Right ventricle myocardium inferior (tissue), 1 donor: ENCODE measurements around the gene HAUS8. TPM values are rescaled to one million over a fixed set of nuclear protein-coding genes. Genes with fewer than 3 reads are reported as not detected.

Source experiments
- ATAC-seq: fragments of 200-7000 bp; cut with Tn5 transposase; one replicate; pipeline ENCODE4 v1.9.1; 2020; ENCODE audit warnings: mild to moderate bottlenecking, moderate library complexity
- DNase-seq: peaks from one replicate; pipeline ENCODE4 v3.0.0; 2021; ENCODE audit errors: missing footprints
- intact Hi-C: fragments of 100-400 bp; cut with DNase I; formaldehyde crosslinking; loops from one replicate; pipeline ENCODE4 v1.11.0; 2022
- total RNA-seq: library from RNA; stranded (reverse); fragmentation: NEBNext Ultra II Directional; extraction: Animal tissue kit (Norgen Biotek cat#: 25700); gene quantifications from one replicate; pipeline ENCODE4 v1.2.1, GENCODE V29; 2021
- donor health status: DM: no; HTN: yes; CAD: no; lungs with severe emphysema.

Gene HAUS8
- total RNA-seq, 1 donor from 2014 or later = 5.4 TPM

DNA sequence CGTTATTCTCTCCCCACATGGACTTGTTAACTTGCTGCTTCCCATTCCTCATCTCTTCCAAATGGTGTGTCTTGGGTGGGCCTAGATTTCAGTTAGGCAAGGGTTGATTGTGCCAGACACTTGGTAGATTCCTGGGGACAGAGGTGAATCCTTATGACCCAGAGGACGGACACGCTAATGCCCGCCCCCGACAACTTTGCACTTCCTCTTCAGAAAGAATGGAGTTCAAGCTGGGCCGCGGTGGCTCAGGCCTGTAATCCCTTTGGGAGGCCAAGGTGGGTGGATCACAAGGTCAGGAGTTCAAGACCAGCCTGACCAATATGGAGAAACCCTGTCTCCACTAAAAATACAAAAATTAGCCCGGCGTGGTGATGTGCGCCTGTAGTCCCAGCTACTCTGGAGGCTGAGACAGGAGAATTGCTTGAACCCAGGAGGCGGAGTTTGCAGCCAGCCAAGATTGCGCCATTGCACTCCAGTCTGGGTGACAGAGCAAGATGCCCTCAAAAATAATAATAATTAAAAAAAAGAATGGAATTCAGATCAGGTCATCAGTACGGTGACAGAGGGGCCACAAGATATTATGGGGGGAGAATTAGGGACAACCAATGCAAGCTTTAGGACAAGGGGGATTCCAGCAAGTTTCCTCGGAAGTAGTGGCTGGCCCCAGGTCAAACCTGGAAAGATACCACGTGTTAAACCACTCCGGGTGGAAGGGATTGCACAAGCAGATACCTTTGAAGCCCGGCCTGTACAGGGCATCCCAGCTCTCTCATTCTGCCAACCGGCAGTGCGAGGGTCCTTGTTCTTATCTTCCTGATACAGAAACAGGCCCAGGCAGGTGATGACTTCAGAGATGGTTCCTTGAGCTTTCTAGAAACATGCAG lies 3.0 kb upstream of the HAUS8 start:
- ATAC-seq = no peak
- intact Hi-C loops = loop anchor here (5.0 kb wide), 1 partner anchor 149 kb away; the partner anchor contains the start of gene OCEL1
- DNase-seq = no peak

DNA sequence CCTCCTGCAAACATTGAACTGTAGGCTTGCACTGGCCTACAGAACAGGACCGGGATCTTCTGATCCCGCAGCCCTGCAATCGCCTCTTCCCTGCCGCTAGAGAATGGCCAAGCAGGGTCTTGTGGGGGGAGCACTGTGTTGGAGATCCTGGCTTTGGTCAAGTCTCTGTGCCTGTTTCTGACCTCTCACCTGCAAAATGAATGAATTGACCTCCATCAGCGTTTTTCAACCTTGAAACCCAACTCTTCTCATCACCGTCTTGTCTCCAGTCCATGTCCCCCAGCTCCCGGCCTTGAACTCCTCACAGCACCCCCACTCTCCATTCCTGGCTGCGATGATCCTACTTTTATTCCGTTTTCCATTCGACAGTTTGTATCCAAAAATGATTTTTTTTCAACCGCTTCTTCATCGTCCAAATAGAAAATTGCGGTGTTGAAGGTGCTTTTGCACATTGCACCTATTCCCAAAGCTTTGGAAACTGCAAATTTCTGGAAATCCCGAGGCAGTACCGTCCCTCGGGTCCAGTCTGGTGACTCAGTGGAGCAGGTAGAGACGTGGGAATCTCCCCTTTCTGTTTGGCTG lies 2.3 kb upstream of the HAUS8 start:
- DNase-seq (no peak), ATAC-seq (no peak)
- intact Hi-C loops = loop anchor here (1.0 to 5.0 kb wide), 2 partner anchors 150 to 165 kb away; partner anchors contain the start of gene OCEL1

DNA sequence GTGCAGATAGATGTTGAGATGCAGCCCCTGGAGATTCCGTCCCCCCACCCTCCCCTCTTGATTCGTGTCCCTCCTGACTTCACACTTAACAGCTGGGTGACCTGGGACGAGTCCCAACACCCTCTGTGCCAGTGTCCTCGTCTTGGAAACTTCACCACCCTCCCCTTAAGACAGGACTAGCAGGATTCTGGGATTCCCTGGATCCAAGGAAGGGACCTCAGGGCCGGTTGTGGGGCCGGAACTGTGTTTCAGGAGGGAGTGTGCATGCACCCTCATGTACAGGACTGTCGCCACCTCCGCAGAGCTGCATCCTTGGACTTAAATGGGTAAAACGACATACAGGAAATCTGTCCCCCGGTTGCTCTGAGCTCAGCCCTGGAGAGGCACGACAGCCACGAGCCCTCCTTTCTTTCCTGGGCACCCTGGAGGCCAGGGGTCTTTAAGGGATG lies 1.3 kb upstream of the HAUS8 start:
- intact Hi-C loops = loop anchor here (5.0 kb wide), 1 partner anchor 151 kb away; the partner anchor contains the start of gene OCEL1
- DNase-seq (no peak), ATAC-seq (no peak)

GRCh38 chr19:17075864-17076542 lies 751 bp upstream of the HAUS8 start:
- intact Hi-C loops = loop anchor here (5.0 kb wide), 1 partner anchor 151 kb away; the partner anchor contains the start of gene OCEL1
- DNase-seq = no peak
- no peak for ATAC-seq

DNA sequence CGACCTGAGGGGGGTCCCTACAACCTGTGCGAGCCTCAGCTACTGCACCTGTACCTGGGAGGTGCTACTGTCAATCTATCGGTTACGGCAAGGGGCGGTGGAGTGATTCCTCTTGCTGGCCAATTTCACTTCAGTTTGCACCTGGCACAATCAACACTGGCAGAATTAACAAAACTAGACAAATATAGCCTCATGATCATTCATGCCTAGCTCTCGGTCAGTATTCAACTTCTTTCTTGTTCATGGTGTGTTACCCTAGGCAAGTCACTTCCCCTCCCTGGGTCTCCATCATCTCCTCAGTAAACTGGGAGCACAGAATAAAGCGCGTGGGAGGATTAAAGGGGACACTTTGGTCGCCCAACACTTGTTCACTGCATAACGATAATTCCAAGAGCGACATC lies 618 bp downstream of the HAUS8 start:
- no peak for DNase-seq
- intact Hi-C loops = loop anchor here (5.0 kb wide), 1 partner anchor 153 kb away; the partner anchor contains the start of gene OCEL1
- no peak for ATAC-seq

GRCh38 chr19:17073869-17074633 lies 1.2 kb downstream of the HAUS8 start:
- ATAC-seq (no peak), DNase-seq (no peak)
- intact Hi-C loops = no loop called here

- ATAC-seq = no peak
- no peak for DNase-seq
- intact Hi-C loops = no loop called here
Measured at GRCh38 chr19:17070912-17071311, 4.3 kb downstream of the HAUS8 start.

- ATAC-seq (no peak), DNase-seq (no peak)
- intact Hi-C loops = no loop called here
Measured at GRCh38 chr19:17070421-17070820, 4.8 kb downstream of the HAUS8 start.

GRCh38 chr19:17069193-17069592 lies 6.1 kb downstream of the HAUS8 start:
- intact Hi-C loops = loop anchor here (5.0 kb wide), 1 partner anchor 98 kb away; no protein-coding TSS in a partner anchor
- DNase-seq (no peak), ATAC-seq (no peak)

DNA sequence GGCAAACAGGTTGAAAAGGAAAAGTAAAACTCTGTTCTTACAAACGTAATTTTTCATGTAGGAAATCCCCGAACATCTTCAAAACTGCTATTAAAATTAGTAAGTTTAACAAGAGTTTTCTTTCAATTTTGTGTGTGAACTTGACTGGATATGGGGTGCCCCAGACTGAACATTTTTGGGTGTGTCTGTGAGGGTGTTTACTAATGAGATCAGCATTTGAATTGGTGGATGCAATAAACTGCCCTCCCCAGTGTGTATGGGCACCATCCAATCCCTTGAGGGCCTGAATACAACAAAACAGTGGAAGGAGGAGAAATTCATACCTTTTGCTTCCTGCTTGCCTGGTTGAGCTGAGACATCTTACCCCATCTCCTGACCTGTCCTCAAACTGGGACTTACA lies 11.8 kb downstream of the HAUS8 start:
- no peak for ATAC-seq
- intact Hi-C loops = no loop called here
- DNase-seq = no peak

- intact Hi-C loops = no loop called here
- DNase-seq (no peak), ATAC-seq (no peak)
Measured at GRCh38 chr19:17061691-17062090, 13.6 kb downstream of the HAUS8 start.

DNA sequence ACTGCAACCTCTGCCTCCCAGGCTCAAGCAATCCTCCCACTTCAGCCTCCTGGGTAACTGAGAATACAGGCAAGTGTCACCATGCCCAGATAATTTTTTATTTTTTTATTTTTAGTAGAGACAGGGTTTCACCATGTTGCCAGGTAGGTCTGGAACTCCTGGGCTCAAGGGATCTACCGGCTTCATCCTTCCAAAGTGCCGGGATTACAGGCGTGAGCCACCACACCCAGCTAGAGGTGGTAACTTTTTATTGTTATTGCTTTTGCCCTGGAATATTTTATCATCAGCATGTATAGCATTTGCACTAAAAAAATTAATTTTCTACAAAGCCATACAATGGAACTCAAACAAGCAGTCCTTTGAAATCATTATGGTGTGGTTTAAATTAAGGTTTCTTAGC lies 14.0 kb downstream of the HAUS8 start:
- DNase-seq (no peak), ATAC-seq (no peak)
- intact Hi-C loops = no loop called here

GRCh38 chr19:17060802-17061201 lies 14.4 kb downstream of the HAUS8 start:
- no peak for ATAC-seq
- no peak for DNase-seq
- intact Hi-C loops = no loop called here

DNA sequence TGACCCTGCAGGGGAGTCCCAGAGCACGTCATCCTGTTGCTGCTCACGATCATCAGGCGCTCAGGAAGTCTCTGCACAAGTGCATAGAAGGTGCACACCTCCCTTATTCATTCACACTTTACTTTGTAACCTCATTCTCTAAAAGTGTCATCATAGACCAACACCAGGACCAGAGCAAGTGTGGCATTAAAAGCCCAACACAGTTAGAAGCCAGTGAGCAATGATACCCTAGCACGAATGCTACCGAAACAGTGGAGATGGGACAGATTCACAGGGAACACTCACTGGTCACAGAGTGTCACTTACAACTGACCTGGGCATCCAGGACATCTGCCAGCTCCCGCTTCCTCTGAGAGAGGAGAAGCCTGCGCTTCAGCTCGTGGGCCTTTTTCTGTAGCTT lies 17.0 kb downstream of the HAUS8 start:
- intact Hi-C loops = no loop called here
- ATAC-seq (no peak), DNase-seq (no peak)

DNA sequence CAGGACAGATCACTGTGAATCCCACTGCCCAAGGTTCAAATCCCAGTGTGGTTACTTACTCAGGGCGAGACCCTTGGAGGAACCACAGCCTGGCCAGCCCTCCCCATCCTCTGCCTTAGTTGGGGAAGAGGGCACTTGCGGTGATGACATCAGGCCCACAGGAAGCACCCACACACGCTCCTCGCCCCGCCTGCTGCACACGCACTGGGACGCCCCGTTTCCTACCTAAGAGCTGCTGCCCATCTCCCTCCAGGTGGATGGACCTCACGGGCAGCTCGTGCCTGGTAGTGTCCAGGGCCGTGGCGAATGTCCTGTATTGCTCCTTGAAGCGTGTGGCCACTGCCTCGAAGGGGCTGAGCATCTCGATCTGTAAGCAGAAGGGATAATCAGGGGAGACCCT lies 19.6 kb downstream of the HAUS8 start:
- intact Hi-C loops = no loop called here
- ATAC-seq = no peak

DNA sequence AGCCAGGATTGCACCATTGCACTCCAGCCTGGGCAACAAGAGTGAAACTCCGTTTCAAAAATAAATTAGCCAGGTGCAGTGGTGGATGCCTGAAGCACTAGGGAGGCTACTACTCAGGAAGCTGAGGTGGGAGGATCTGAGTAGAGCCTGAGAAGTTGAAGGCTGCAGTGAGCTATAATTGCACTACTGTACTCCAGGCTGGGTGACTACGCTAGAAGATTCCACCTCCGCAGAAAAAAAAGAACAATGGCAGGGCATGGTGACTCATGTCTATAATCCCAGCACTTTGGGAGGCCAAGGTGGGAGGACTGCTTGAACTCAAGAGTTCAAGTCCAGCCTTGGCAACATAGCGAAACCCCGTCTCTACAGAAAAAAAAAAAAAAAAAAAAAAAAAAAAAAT lies 20.5 kb downstream of the HAUS8 start:
- no peak for DNase-seq
- intact Hi-C loops = no loop called here
- no peak for ATAC-seq

More for the DNA sequence above, 19.6 kb downstream of the HAUS8 start:
- DNase-seq = peak; percentile 43

- intact Hi-C loops = loop anchor here (1.0 kb wide), 1 partner anchor 281 kb away; no protein-coding TSS in a partner anchor
- DNase-seq (no peak), ATAC-seq (no peak)
Measured at GRCh38 chr19:17052439-17052838, 22.8 kb downstream of the HAUS8 start.

DNA sequence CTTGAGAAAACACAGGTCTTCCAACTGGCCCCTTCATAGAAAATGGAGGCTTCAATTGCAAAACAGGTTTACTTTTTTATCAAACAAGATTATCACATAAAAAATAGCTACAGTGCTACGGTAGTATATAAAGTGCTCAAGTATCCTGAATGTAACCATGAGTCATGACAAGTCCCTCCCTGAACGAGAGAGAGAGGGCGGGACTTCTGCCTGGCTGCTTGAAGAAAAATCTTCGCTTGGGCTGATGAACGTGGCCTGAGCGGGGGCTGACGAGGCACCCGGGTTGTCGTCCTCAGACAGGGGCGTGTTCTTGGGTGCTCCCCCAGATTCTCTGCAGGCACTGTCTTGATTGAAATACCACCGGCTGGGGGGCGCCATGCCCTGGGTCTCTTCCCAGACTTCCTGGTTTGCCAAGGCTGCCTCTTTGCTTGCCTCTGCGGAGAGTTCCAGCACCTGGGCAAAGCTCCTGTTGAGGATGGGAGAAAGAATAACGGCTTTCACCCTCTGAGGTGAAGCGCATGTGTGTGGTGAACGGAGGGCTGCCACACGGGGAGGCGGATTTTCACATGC lies 25.5 kb downstream of the HAUS8 start:
- DNase-seq = no peak
- intact Hi-C loops = loop anchor here (10.0 kb wide), 1 partner anchor 155 kb away; no protein-coding TSS in a partner anchor
- no peak for ATAC-seq
